Measurements from ENCODE around the gene KDM5D.

KDM5D gene

DNA sequence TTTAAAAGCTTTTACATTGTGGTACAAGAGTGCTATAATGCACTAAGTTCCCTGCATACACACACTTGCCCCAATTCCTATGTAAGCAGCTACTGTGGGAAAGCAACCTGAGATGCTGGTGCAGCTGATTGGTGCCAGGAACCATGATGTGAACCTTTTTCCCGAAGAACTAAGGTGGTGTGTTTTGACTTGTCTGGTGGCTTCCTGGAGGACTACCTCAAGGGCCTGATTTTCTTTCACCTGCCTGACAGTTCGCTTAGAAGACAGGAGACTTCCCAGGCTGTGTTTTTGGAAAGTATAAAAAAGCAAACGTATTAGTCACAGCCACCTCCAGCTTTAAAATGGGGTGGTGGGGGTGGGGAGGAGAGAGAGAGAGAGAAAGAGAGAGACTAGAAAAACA is 27.4 kb downstream of the KDM5D start:
- DNase-seq (ENCODE audit: low read depth): peak; percentile 53
- H3K4me3 ChIP-seq (ENCODE audit: low read length): no peak overlapping the region
- TF ChIP-seq, protein P1, sequence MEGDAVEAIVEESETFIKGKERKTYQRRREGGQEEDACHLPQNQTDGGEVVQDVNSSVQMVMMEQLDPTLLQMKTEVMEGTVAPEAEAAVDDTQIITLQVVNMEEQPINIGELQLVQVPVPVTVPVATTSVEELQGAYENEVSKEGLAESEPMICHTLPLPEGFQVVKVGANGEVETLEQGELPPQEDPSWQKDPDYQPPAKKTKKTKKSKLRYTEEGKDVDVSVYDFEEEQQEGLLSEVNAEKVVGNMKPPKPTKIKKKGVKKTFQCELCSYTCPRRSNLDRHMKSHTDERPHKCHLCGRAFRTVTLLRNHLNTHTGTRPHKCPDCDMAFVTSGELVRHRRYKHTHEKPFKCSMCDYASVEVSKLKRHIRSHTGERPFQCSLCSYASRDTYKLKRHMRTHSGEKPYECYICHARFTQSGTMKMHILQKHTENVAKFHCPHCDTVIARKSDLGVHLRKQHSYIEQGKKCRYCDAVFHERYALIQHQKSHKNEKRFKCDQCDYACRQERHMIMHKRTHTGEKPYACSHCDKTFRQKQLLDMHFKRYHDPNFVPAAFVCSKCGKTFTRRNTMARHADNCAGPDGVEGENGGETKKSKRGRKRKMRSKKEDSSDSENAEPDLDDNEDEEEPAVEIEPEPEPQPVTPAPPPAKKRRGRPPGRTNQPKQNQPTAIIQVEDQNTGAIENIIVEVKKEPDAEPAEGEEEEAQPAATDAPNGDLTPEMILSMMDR (IDR thresholded peaks at IDR 0.05; ENCODE audit: insufficient read depth, low read depth, low read length, missing control alignments): no peak

DNA sequence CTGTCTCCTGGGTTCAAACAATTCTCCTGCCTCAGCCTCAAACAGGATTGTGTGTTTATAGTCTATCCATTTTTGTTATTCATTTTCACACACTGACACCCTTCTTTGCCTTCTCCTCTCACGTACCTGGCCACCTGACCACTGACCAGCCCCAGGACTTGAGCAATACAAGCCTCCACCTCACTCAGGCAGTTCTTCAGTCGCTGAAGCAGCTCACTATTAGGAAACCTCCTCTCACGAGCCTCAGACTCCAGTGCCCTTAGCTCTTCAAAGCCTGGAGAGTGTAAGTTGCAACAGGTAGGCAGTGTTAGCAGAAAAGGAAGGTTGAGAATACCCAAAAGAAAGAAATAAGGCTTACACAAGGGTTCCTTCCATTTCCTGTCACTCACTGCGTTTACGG is 29.3 kb downstream of the KDM5D start:
- no peak overlapping the region for H3K4me3 ChIP-seq (ENCODE audit: low read length)
- TF ChIP-seq, protein P1 (IDR thresholded peaks at IDR 0.05; ENCODE audit: insufficient read depth, low read depth, low read length, missing control alignments): no peak
- no peak for DNase-seq (ENCODE audit: low read depth)

DNA sequence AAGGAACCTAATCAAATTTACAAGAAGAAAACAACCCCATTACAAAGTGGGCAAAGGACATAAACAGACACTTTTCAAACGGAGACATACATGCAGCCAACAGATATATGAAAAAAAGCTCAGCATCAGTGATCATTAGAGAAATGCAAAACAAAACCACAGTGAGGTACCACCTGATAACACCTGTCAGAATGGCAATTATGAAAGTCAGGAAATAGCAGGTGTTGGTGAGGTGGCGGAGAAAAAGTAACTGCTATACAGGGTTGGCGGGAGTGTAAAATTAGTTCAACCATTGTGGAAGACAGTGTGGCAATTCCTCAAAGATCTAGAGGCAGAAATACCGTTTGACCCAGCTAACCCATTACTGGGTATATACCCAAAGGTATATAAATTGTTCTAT is 31.1 kb downstream of the KDM5D start:
- no peak overlapping the region for H3K4me3 ChIP-seq (ENCODE audit: low read length)
- DNase-seq (ENCODE audit: low read depth): no peak
- TF ChIP-seq, protein P1 (IDR thresholded peaks at IDR 0.05; ENCODE audit: insufficient read depth, low read depth, low read length, missing control alignments): no peak

DNA sequence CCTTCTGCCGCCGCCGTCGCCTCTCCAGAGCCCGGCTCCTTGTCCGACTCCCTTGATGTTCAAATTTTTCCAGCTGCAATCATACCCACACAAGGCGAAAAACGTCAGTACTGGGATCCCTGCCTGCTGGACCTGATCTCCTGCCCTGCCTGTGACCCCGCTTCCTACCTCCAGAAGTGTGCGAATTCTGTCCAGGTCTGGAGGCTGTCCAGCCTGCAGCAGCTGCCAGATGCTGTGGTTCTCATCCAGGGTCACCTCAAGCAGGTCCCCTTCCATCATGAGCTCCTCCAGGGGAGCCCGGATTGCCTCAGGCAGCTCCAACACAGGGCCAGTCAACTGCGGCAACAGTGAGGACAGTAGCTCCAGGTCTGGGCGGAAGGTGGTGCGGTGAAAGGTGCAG is 38.3 kb downstream of the KDM5D start:
- TF ChIP-seq, protein P1 (IDR thresholded peaks at IDR 0.05; ENCODE audit: insufficient read depth, low read depth, low read length, missing control alignments): no peak
- no peak overlapping the region for H3K4me3 ChIP-seq (ENCODE audit: low read length)
- DNase-seq (ENCODE audit: low read depth): no peak

DNA sequence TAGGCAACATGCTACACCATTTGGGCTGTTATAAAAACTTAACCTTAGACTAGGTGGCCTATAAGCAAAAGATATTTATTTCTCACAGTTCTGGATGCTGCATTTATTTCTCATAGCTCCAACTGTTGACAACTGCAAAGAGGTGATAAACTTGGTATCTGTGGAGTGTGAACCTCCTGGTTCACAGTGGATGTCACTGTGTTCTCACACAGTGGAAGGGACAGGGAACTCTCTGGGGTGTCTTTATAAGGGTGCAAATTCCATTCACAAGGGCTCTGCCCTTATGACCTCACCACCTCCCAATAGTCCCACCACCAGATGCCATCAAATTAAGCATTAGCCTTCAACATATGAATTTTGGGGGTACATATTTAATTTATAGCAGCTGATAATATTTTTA is 46.0 kb downstream of the KDM5D start:
- TF ChIP-seq, protein P1 (IDR thresholded peaks at IDR 0.05; ENCODE audit: insufficient read depth, low read depth, low read length, missing control alignments): no peak
- no peak overlapping the region for H3K4me3 ChIP-seq (ENCODE audit: low read length)
- no peak for DNase-seq (ENCODE audit: low read depth)

DNA sequence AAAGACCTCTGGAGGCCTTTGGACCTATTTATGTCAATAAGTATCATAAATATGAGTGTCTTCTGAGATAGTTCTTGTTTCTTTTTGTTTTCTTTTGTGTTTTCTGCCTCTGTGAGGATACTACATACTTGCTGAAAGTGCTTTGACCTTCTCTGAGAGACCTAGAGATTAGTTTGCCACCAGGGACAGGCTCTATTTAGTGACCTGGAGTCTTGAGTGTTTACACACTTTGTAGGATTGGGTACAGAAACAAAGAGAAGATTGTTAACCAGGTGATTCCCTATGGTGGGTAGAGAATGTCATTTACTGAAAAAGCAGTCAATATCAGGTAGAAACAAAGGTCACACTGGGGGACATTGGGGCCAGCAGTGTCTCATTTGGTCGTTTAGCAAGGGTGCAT is 63.7 kb downstream of the KDM5D start:
- TF ChIP-seq, protein P1 (IDR thresholded peaks at IDR 0.05; ENCODE audit: insufficient read depth, low read depth, low read length, missing control alignments): no peak
- no peak overlapping the region for H3K4me3 ChIP-seq (ENCODE audit: low read length)
- DNase-seq (ENCODE audit: low read depth): no peak
